Suprapubic skin (tissue), 4 donors: ENCODE data around the gene ZC3H4. TPM values are rescaled to one million over a fixed set of nuclear protein-coding genes. Genes with fewer than 3 reads are reported as not detected.

ENCODE experiments used
- DNase-seq, 2 donors: peaks; one replicate each; pipeline ENCODE4 v3.0.0-alpha.2; 2019; ENCODE audit warnings: low spot score in 2 of 2
- H3K27ac ChIP-seq: fragments of 200-600 bp; sonication (generic); one replicate; pipeline ENCODE4 v1.5.1; 2019
- H3K27me3 ChIP-seq: fragments of 200-600 bp; sonication (generic); one replicate; pipeline ENCODE4 v1.5.1; 2019
- H3K36me3 ChIP-seq: fragments of 200-600 bp; sonication (generic); one replicate; pipeline ENCODE4 v1.5.1; 2019
- H3K4me1 ChIP-seq: fragments of 200-600 bp; sonication (generic); one replicate; pipeline ENCODE4 v1.5.1; 2019
- H3K4me3 ChIP-seq: fragments of 200-600 bp; sonication (generic); one replicate; pipeline ENCODE4 v1.5.1; 2019; ENCODE audit warnings: mild to moderate bottlenecking
- H3K9me3 ChIP-seq: fragments of 200-600 bp; sonication (generic); one replicate; pipeline ENCODE4 v1.5.1; 2019
- EP300 ChIP-seq: sonication (generic); formaldehyde crosslinking; IDR thresholded peaks from one replicate; pipeline ENCODE4 v1.6.1; 2017; ENCODE audit warnings: antibody characterized with exemption
- POLR2A ChIP-seq, 2 donors: fragments of 450-650 bp; IDR thresholded peaks; one replicate each; pipeline ENCODE4 v1.6.1; 2017; ENCODE audit warnings: antibody characterized with exemption in 2 of 2, mild to moderate bottlenecking in 2 of 2, moderate library complexity in 2 of 2
- POLR2AphosphoS5 ChIP-seq, 3 donors: sonication (generic); formaldehyde crosslinking; IDR thresholded peaks; one replicate each; pipeline ENCODE4 v1.6.1; 2017; ENCODE audit warnings: antibody characterized with exemption in 3 of 3
- WGBS: methylation state at CpG from one replicate; pipeline ENCODE4 v1.1.5; 2018; 5-methylcytosine and 5-hydroxymethylcytosine counted together
- total RNA-seq, 4 donors: library from RNA; depleted of rRNA; stranded (reverse); fragments of >200 nt; gene quantifications; one replicate each; pipeline ENCODE4 v1.1.0, GENCODE V29; 2016
- TF ChIP-seq, protein P1 (sequence below), 2 donors: fragments of 200-600 bp in 1 of 2; fragments of 450-650 bp in 1 of 2; sonication (generic) in 1 of 2; IDR thresholded peaks; one replicate each; pipeline ENCODE4 v1.5.1; 2016 to 2019; ENCODE audit warnings: antibody characterized with exemption in 2 of 2, mild to moderate bottlenecking in 1 of 2, moderate library complexity in 1 of 2

ZC3H4 gene
- total RNA-seq, 4 donors from 2014 or later, result 24.2 to 42.8 (median 31.7) TPM

DNA sequence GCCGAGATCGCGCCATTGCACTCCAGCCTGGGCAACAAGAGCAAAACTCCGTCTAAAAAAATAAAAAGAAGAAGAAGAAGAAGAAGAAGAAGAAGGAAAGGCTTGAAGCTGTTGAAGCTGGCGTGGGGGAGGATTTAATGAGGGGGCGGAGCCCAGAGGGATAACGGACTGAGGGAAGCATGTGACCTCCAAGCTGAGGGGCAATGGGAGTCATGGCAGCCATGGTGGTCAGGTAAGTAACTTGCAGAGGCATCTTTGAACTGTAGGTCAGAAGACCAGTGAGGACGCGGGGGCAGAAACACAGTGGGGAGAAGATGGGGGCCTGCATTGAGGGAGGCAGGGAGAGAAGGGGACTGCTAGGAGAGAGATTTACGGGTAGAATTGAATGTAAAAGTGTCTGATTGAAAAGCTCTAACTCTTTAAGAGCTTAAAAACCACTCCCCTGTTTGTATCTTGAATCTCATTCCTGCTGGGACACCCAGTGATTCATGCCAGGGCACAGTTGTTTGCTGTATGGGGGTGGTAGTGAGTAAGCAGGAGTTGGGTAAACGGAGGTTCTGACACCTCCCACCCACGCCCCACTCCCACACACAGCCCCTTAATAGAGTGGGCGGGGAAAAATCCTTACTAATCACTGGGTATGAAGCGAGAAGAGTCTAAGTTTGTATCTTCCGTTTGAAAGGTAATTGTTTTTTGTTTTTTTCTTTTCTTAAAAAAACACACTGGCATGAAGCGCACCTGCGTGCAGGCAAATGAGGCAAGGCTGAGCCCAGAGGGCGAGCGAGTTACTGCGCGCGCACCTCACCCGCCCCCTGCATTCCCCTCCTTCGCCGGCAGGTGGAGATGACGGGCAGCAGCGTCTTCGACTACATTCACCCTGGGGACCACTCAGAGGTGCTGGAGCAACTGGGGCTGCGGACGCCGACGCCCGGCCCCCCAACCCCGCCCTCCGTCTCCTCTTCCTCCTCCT lies 78.2 kb downstream of the ZC3H4 start:
- peaks cover 6% of the 10 kb centered on the region for H3K27me3 ChIP-seq
- H3K4me1 ChIP-seq, result peaks cover 19% of the 10 kb centered on the region
- 6% methylated on average over 35 of the region's 35 CpGs for WGBS

DNA sequence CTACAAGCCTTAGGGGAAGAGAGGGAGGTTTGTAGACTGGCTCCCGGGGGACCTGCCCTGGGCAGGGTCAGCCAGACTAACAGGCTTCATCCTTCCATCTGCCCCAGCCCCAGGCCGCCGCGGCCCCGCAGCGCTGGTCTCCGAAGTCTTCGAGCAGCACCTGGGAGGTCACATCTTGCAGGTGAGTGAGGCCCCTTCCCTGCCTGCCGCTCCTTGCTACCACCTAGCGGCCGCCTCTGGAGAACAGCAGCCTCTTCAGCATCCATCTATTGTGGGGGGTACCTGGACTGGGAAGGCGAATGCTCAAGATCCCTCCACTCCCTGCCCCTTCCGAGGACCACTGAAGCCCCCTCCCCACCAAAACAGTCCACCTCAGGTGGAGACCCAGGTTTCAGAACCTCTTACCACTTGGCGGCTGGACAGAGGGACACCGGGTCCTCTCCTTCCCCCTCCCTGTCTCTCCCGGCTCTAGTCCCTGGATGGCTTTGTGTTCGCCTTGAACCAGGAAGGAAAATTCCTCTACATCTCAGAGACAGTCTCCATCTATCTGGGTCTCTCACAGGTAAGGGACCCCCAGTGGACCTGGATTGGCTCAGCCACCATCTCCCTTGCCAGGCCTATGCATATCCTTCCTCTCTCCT lies 81.3 kb downstream of the ZC3H4 start:
- H3K27ac ChIP-seq, result no peak overlapping the region
- H3K4me3 ChIP-seq, result no peak overlapping the region
- H3K36me3 ChIP-seq, result no peaks in the 10 kb centered on the region
- no peaks in the 10 kb centered on the region for H3K9me3 ChIP-seq
- DNase-seq, result no peak
- TF ChIP-seq, protein P1, sequence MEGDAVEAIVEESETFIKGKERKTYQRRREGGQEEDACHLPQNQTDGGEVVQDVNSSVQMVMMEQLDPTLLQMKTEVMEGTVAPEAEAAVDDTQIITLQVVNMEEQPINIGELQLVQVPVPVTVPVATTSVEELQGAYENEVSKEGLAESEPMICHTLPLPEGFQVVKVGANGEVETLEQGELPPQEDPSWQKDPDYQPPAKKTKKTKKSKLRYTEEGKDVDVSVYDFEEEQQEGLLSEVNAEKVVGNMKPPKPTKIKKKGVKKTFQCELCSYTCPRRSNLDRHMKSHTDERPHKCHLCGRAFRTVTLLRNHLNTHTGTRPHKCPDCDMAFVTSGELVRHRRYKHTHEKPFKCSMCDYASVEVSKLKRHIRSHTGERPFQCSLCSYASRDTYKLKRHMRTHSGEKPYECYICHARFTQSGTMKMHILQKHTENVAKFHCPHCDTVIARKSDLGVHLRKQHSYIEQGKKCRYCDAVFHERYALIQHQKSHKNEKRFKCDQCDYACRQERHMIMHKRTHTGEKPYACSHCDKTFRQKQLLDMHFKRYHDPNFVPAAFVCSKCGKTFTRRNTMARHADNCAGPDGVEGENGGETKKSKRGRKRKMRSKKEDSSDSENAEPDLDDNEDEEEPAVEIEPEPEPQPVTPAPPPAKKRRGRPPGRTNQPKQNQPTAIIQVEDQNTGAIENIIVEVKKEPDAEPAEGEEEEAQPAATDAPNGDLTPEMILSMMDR (IDR thresholded peaks at IDR 0.05), result peak; percentile 30 to 84
- no peak for TF ChIP-seq EP300
- 40% methylated on average over 5 of the region's 17 CpGs for WGBS
- peaks cover 32% of the 10 kb centered on the region for H3K27me3 ChIP-seq
- peaks cover 19% of the 10 kb centered on the region for H3K4me1 ChIP-seq

More for the DNA sequence above, 78.2 kb downstream of the ZC3H4 start:
- no peaks in the 10 kb centered on the region for H3K9me3 ChIP-seq
- H3K27ac ChIP-seq, result peak overlapping the region; percentile 76
- DNase-seq, result peak; percentile 91 to 93
- no peaks in the 10 kb centered on the region for H3K36me3 ChIP-seq
- H3K4me3 ChIP-seq, result peak overlapping the region; percentile 43
- TF ChIP-seq, protein P1 (IDR thresholded peaks at IDR 0.05), result peak; percentile 95 to 98
- TF ChIP-seq POLR2A (IDR thresholded peaks at IDR 0.05) (no peak), EP300 (no peak), POLR2AphosphoS5 (IDR thresholded peaks at IDR 0.05) (no peak)

DNA sequence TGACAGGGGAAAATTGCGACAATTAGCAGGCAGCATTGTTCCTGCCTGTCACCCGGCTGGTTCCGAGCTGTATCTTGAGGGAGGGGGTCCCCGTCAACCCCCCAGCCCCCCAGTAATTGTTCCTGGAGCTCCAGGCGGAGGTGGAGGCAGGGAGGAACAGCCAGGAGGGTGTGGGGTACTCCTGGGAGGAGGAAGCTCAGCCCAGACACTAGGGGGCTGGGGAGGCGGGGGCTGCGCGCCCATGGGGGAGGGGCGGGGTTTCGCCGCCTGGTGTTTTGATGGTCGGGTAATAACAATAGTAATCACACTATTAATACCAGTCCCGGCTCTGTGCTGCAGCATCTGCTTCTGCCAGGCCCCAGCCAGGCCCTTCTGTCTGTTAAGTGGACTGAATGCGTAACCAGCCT lies 85.4 kb downstream of the ZC3H4 start:
- Histone ChIP-seq H3K36me3 (no peaks in the 10 kb centered on the region), H3K9me3 (no peaks in the 10 kb centered on the region), H3K4me3 (no peak overlapping the region), H3K27ac (no peak overlapping the region), H3K4me1 (peaks cover 2% of the 10 kb centered on the region), H3K27me3 (peaks cover 72% of the 10 kb centered on the region)
- WGBS, result 18% methylated on average over 7 of the region's 14 CpGs
- DNase-seq, result no peak
- TF ChIP-seq EP300 (no peak), POLR2AphosphoS5 (IDR thresholded peaks at IDR 0.05) (no peak), POLR2A (IDR thresholded peaks at IDR 0.05) (no peak)
- TF ChIP-seq, protein P1 (IDR thresholded peaks at IDR 0.05), result no peak

DNA sequence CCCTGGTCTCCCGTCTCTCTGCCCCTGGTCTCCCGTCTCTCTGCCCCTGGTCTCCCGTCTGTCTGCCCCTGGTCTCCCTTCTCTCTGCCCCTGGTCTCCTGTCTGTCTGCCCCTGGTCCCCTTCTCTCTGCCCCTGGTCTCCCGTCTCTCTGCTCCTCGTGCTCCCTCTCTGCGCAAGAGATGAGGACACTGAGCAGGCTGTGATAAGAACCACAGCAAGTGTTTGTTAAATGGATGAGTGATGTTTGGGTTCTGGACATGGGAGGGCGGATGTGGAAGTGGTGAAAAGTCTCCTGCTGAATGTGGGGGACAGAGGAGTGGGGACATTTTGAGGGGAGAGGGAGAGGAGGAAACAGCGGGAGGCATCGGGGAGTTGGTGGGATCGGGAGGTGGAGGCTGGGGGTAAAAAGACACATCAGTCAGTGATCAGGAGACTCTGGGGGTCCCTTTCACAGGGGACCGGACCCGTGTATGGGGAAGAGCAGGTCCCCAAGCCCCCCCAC lies 85.9 kb downstream of the ZC3H4 start:
- Histone ChIP-seq H3K4me3 (no peak overlapping the region), H3K27me3 (peaks cover 78% of the 10 kb centered on the region), H3K27ac (no peak overlapping the region), H3K9me3 (no peaks in the 10 kb centered on the region), H3K36me3 (no peaks in the 10 kb centered on the region), H3K4me1 (peaks cover 6% of the 10 kb centered on the region)
- WGBS, result 49% methylated on average over 10 of the region's 12 CpGs
- DNase-seq, result no peak
- TF ChIP-seq, protein P1 (IDR thresholded peaks at IDR 0.05), result no peak
- TF ChIP-seq POLR2AphosphoS5 (IDR thresholded peaks at IDR 0.05) (no peak), POLR2A (IDR thresholded peaks at IDR 0.05) (no peak), EP300 (no peak)

DNA sequence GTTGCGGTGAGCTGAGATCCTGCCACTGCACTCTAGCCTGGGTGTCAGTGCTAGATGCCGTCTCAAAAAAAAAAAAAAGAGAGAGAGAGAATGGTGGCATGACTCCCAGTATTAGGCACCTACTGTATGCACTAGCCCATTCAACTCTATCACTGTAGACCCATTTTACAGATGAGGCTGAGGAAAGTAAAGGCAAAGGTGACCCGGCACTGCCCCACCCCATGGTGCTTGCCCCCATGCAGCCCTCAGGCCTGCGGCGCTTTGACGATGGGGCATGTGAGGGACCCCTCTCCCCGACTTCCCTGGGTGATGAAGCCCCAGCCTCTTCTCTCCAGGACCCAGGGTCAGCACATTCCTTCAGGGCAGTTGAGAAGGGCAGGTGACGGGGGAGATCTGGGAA lies 86.7 kb downstream of the ZC3H4 start:
- Histone ChIP-seq H3K36me3 (no peaks in the 10 kb centered on the region), H3K4me1 (peaks cover 6% of the 10 kb centered on the region), H3K27me3 (peaks cover 80% of the 10 kb centered on the region), H3K4me3 (no peak overlapping the region), H3K27ac (no peak overlapping the region), H3K9me3 (no peaks in the 10 kb centered on the region)
- no peak for DNase-seq
- WGBS, result 92% methylated on average over 7 of the region's 8 CpGs
- TF ChIP-seq, protein P1 (IDR thresholded peaks at IDR 0.05), result no peak
- no peak for TF ChIP-seq POLR2A (IDR thresholded peaks at IDR 0.05)
- TF ChIP-seq POLR2AphosphoS5 (IDR thresholded peaks at IDR 0.05), result no peak
- TF ChIP-seq EP300, result no peak
